A549 (cell line): ENCODE results near the gene ACOT11. TPM values are rescaled to one million over a fixed set of nuclear protein-coding genes. Genes with fewer than 3 reads are reported as not detected.

Experiments used
- ATAC-seq, 2 experiments: fragments of 200-7000 bp in 1 of 2; fragments of >200 bp in 1 of 2; cut with Nextera tagmentation in 1 of 2; cut with Tn5 transposase in 1 of 2; 3 replicates each; pipeline versions ENCODE4 v1.8.0 to v1.9.1; 2018 to 2020; ENCODE audit warnings: mild to moderate bottlenecking in 1 of 2, moderate library complexity in 1 of 2
- CTCF ChIA-PET: fragments of 300-600 bp; sonication (Branson Sonifier 250); formaldehyde crosslinking; extraction: SDS; loops from one replicate; lab custom pipeline; 2021; ENCODE audit warnings: antibody characterized with exemption, inconsistent platforms; lab: Yijun Ruan, JAX
- POLR2A ChIA-PET: fragments of 350-600 bp; formaldehyde crosslinking; extraction: SDS; loops from one replicate; lab custom pipeline; 2021; ENCODE audit warnings: antibody characterized with exemption, inconsistent platforms; lab: Yijun Ruan, JAX
- DNase-seq, 2 experiments: peaks; one replicate each; pipeline versions ENCODE4 v3.0.0 to v3.0.0-alpha.2; 2011 to 2016; ENCODE audit warnings: low read depth in 1 of 2, low spot score in 1 of 2
- FAIRE-seq: peaks from 2 replicates; lab custom pipeline; 2011; peaks lifted over from hg19 to GRCh38; lab: Jason Lieb, UNC
- H3K27ac ChIP-seq, 2 experiments: fragments of >200 bp; sonication (Bioruptor Twin); formaldehyde crosslinking; 3 replicates each; pipeline ENCODE4 v1.5.1; 2016 to 2017
- H3K4me1 ChIP-seq: fragments of >200 bp; sonication (Bioruptor Twin); formaldehyde crosslinking; 3 replicates; pipeline ENCODE4 v1.6.1; 2016
- H3K4me2 ChIP-seq: fragments of >200 bp; sonication (Bioruptor Twin); formaldehyde crosslinking; 3 replicates; pipeline ENCODE4 v1.6.1; 2016
- H3K4me3 ChIP-seq: fragments of >200 bp; sonication (Bioruptor Twin); formaldehyde crosslinking; 3 replicates; pipeline ENCODE4 v1.5.1; 2016
- H3K9me3 ChIP-seq: fragments of >200 bp; sonication (Bioruptor Twin); formaldehyde crosslinking; 3 replicates; pipeline ENCODE4 v1.6.1; 2016
- ATOH8 ChIP-seq: fragments of 250-450 bp; sonication (Bioruptor Pico); IDR thresholded peaks from 2 replicates; pipeline ENCODE4 v1.5.0; 2020; ENCODE audit warnings: low read depth, mild to moderate bottlenecking, moderate library complexity
- BHLHE40 ChIP-seq: IDR thresholded peaks from 2 replicates; pipeline ENCODE4 v1.6.1; 2012; ENCODE audit warnings: low read depth, low read length, inconsistent platforms
- CBX8 ChIP-seq: fragments of 200-600 bp; sonication (generic); IDR thresholded peaks from 2 replicates; pipeline ENCODE4 v1.6.1; 2016
- E2F6 ChIP-seq: IDR thresholded peaks from 2 replicates; pipeline ENCODE4 v1.6.1; 2012; ENCODE audit warnings: low read depth, borderline replicate concordance
- EHF ChIP-seq: fragments of 250-450 bp; sonication (Bioruptor Pico); IDR thresholded peaks from 2 replicates; pipeline ENCODE4 v1.5.0; 2020; ENCODE audit warnings: mild to moderate bottlenecking
- EHMT2 ChIP-seq: fragments of 200-600 bp; sonication (generic); IDR thresholded peaks from 2 replicates; pipeline ENCODE4 v1.6.1; 2016; ENCODE audit warnings: antibody characterized with exemption, low read depth, mild to moderate bottlenecking, moderate library complexity
- EP300 ChIP-seq, 2 experiments: fragments of >200 bp; sonication (Bioruptor Twin); formaldehyde crosslinking; IDR thresholded peaks; 2 replicates in 1 of 2; 3 replicates in 1 of 2; pipeline ENCODE4 v1.6.1; 2016 to 2017
- HMGXB4 ChIP-seq: fragments of 250-450 bp; sonication (Bioruptor Pico); IDR thresholded peaks from 2 replicates; pipeline ENCODE4 v1.5.0; 2021; ENCODE audit warnings: mild to moderate bottlenecking, moderate library complexity, borderline replicate concordance
- KDM1A ChIP-seq: fragments of 200-600 bp; sonication (generic); IDR thresholded peaks from 2 replicates; pipeline ENCODE4 v1.6.1; 2016; ENCODE audit warnings: low read depth, mild to moderate bottlenecking
- MAX ChIP-seq: IDR thresholded peaks from 2 replicates; pipeline ENCODE4 v1.6.1; 2012
- NR3C1 ChIP-seq: fragments of >200 bp; sonication (Bioruptor Twin); formaldehyde crosslinking; IDR thresholded peaks from 3 replicates; pipeline ENCODE4 v1.6.1; 2017
- RAD21 ChIP-seq, 2 experiments: fragments of >200 bp in 1 of 2; sonication (Bioruptor Twin) in 1 of 2; formaldehyde crosslinking in 1 of 2; IDR thresholded peaks in 1 of 2; conservative IDR thresholded peaks in 1 of 2; 2 replicates in 1 of 2; 3 replicates in 1 of 2; pipeline ENCODE4 v1.6.1; 2012 to 2018; ENCODE audit warnings: inconsistent platforms in 1 of 2
- REST ChIP-seq: fragments of 200-600 bp; sonication (generic); IDR thresholded peaks from 2 replicates; pipeline ENCODE4 v1.6.1; 2016; ENCODE audit warnings: antibody characterized with exemption, mild to moderate bottlenecking, moderate library complexity
- SMC3 ChIP-seq: fragments of >200 bp; sonication (Bioruptor Twin); formaldehyde crosslinking; IDR thresholded peaks from 3 replicates; pipeline ENCODE4 v1.6.1; 2018; ENCODE audit warnings: inconsistent platforms
- TP53 ChIP-seq: fragments of 250-450 bp; sonication (Bioruptor Pico); IDR thresholded peaks from 2 replicates; pipeline ENCODE4 v1.5.0; 2021; ENCODE audit warnings: mild to moderate bottlenecking, moderate library complexity
- ZNF302 ChIP-seq: fragments of 250-450 bp; sonication (Bioruptor Pico); IDR thresholded peaks from 2 replicates; pipeline ENCODE4 v1.9.0; 2021; ENCODE audit warnings: inconsistent platforms, mild to moderate bottlenecking, moderate library complexity
- WGBS: methylation state at CpG from one replicate; pipeline ENCODE4 v1.1.6; 2017; ENCODE audit errors: missing lambda C conversion rate; 5-methylcytosine and 5-hydroxymethylcytosine counted together
- polyA plus RNA-seq, 4 experiments: library from polyadenylated mRNA; depleted of rRNA in 3 of 4; stranded (reverse); fragments of >200 nt; fragmentation: RNase III in 1 of 4; extraction: RNeasy Plus Mini Kit Qiagen cat#74134 plus additional on column Dnase treatment in 1 of 4; gene quantifications; 2 replicates in 3 of 4; 3 replicates in 1 of 4; pipeline ENCODE4 v1.2.3, GENCODE V29; 2011 to 2017

Gene ACOT11
- polyA plus RNA-seq, 2 of the 4 experiments (the other 2 are of a cell fraction) = 1.7 TPM

GRCh38 chr1:54604572-54605370 lies 56.7 kb downstream of the ACOT11 start:
- Histone ChIP-seq H3K4me1 (no peaks in the 10 kb centered on the region), H3K4me3 (no peak overlapping the region), H3K4me2 (no peak overlapping the region), H3K27ac (no peak overlapping the region), H3K9me3 (no peaks in the 10 kb centered on the region)
- POLR2A ChIA-PET = no interaction called here
- DNase-seq = no peak
- TF ChIP-seq RAD21 (conservative IDR thresholded peaks at IDR 0.05 in 1 of 2, IDR thresholded peaks at IDR 0.05 in 1 of 2) = no peak
- no peak for TF ChIP-seq CBX8
- TF ChIP-seq TP53 = no peak
- no peak for TF ChIP-seq HMGXB4 (CRISPR knock-in tag)
- no peak for TF ChIP-seq EHMT2
- no peak for TF ChIP-seq NR3C1
- TF ChIP-seq E2F6 = no peak
- no peak for TF ChIP-seq ATOH8 (CRISPR knock-in tag)
- no peak for TF ChIP-seq SMC3
- TF ChIP-seq REST = no peak
- TF ChIP-seq MAX = no peak
- CTCF ChIA-PET = no interaction called here
- no peak for FAIRE-seq
- ATAC-seq = no peak
- 76% methylated on average over 8 of the region's 13 CpGs for WGBS

GRCh38 chr1:54606096-54606989 lies 58.3 kb downstream of the ACOT11 start:
- Histone ChIP-seq H3K4me2 (no peak overlapping the region), H3K27ac (no peak overlapping the region), H3K9me3 (no peaks in the 10 kb centered on the region), H3K4me1 (no peaks in the 10 kb centered on the region), H3K4me3 (no peak overlapping the region)
- 82% methylated on average over 9 of the region's 9 CpGs for WGBS
- no peak for DNase-seq
- no peak for FAIRE-seq
- no peak for ATAC-seq
- POLR2A ChIA-PET = no interaction called here
- CTCF ChIA-PET = no interaction called here
- no peak for TF ChIP-seq KDM1A

- H3K4me1 ChIP-seq = no peaks in the 10 kb centered on the region
- ChIA-PET POLR2A (no interaction called here), CTCF (no interaction called here)
- H3K4me3 ChIP-seq = no peak overlapping the region
- no peak overlapping the region for H3K27ac ChIP-seq
- FAIRE-seq (no peak), ATAC-seq (no peak), DNase-seq (no peak)
- WGBS = 100% methylated on average over 1 of the region's 13 CpGs
- no peak overlapping the region for H3K4me2 ChIP-seq
- no peaks in the 10 kb centered on the region for H3K9me3 ChIP-seq
- TF ChIP-seq EP300 (IDR thresholded peaks at IDR 0.05) = no peak
- TF ChIP-seq REST = no peak
- no peak for TF ChIP-seq BHLHE40
- no peak for TF ChIP-seq EHF (CRISPR knock-in tag)
- no peak for TF ChIP-seq ZNF302 (CRISPR knock-in tag)
- TF ChIP-seq E2F6 = no peak
These were observed 58.9 kb downstream of the ACOT11 start for GRCh38 chr1:54606990-54607325.
